Measurements from ENCODE around the gene PKD2L1.

PKD2L1 gene

DNA sequence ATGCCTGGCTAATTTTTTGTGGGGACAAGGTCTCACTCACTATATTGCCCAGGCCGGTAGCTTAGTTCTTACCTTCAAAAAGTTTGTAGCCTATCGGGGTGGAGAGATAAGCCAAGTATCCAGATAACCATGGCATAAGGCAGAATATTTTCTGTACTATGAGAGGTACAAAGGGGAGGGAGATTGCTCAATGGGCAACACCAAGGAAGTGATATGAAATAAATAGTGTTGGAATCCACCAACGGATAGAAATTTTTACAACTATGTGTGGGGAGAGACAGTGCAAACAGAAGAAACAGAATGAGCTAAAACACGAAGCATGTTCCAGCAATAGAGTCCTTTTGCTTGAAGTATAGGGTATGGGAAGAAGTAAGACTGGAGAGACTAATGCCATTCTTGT lies 25.1 kb upstream of the PKD2L1 start:
- no peak for DNase-seq

DNA sequence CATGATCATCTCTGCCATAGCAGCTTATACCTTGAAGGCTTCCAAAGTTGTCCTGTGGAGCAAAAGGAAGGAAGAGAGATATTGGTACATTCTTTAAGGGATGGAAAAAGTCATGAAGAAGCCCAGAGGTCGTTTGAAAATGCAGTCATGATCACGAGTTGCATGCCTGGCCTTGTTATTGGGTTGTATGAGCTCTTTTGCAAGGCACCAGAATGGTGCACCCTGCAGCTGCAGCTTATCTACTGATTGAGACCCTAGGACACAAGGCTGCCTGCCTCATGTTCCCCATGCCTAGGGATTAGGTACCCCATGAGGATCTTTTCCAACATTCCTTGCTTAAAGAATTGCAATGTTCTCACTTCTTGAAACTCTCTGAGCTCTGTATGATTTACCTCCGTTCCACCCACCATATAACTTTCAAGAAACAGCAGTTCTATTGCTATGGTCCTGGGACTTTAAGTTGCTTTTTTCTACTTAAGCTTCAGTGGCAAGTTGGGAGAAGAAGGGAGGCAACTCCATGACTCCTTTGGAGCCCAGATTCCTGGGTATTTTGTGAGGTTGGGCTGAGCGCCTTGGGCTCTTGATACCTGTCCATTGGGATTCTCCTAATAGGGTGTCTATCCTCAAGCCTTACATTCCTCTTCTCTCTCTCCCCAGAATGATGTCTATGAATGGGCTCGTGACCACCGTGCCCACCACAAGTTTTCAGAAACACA lies 23.9 kb upstream of the PKD2L1 start:
- no peak for DNase-seq

DNA sequence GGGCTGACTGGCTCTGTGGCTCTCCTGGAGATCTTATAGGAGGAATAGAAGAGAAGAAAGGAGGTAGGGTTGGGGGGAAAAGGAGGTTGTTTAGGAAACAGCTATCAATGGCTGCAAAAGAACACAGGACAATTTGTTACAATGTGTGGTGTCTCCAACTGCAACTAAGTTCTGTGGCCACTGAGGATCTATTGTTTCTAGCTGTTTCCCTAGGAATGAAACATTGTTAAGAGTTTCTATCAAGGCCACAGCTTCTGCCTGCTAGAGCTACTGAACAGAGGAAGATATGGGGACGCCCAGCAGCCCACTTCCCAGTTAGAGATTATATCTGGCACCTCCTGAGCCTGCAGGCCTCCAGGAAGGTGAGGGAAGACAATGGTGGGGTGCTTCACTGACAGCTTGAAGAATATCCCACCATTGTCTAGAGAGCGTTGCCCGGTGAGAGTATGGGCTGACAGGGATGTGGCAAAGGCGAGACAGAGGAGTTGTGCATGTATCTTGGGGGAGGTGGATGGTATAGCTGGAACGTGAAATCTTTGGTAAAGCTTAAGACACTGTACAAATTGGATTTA lies 21.0 kb upstream of the PKD2L1 start:
- DNase-seq: no peak

DNA sequence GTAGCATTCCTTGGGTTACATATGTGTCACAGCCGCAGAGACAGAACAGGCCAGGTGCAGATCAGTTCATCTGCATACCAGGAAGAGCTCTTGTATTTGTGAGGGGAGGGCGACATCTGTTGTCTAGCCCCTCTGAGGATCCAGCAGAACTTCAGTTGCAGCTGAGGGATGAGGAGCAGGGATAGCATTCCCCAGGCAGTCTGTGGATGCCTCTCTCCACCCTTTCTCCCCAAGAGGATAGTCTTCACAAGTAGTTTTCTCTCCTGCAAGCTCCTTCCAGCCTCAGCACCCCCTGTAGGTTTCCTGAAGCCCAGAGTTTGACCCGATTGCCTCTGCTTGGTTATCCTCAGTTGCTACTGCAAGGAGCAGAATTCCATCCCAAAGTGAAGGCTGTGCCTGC lies 19.6 kb upstream of the PKD2L1 start:
- DNase-seq: no peak

DNA sequence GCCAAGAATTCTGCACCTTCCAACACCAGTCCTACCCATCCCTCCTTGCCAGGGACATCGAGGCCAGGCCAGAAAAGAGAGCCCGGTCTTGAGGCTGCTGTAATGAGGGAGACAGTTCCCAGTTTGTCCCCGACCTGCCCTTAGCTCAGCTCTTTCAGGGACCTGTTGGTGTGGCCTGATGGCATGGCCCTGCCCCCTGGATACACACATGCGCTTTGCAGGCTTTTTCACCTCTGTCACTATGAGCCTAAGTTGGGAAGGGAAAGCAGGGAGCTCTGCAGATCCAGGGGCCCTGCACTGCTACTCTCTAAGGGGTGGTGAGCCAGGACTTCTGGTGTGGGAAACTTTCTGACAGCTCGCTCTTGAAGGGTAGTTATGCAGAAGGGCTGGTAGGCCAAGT lies 19.1 kb upstream of the PKD2L1 start:
- DNase-seq: no peak

DNA sequence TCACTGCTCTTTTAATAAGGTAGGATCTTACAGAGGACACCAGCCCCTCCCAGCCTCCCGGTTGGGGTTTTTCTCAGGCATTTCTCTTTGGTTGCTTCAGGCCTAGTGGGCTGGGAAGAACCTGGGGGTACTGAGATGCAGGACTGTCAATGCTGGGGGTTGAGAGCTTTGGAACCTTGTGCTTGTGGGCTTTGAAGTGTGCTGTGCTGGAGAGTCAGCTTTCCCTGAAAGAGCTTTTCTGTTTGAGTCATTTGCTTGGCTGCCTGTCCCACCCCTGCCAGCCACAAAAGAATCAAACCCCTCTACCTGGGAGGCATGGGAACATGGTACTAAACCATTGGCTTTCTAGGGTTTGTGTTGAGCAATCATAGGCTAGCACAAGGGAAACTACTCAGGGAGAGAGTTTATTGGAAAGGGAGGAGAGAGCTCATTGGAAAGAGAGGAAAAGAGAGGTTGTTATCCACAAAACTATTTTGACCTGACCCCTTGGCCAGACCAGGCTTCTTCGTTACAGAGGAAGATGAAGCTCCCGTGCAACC lies 18.4 kb upstream of the PKD2L1 start:
- no peak for DNase-seq

DNA sequence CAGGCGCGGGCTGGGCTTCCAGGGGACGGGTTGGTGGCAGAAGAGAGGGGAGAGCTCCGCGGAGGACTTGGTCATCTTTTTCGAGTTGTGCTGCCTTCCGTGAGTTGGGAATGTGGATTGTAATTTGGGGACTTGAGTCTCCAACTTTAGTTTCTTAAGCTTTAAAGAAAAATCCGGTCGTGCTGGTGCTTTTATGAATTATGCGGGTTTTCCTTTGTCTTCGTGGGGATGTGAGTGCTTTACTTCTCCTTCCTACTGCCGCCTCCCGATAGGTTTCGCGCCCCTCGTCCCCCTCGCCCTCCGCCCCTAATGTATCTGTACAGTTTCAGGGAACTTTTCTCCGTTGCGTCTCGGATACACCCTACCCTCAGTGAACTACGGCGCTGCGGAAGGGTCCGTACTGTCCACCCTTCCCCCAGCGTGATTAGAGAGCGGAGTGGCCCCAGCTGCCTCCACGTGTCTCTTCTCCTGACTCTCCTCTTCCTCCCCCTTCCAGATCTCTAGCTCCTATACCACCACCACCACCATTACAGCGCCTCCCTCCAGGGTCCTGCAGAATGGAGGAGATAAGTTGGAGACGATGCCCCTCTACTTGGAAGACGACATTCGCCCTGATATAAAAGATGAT lies 17.7 kb upstream of the PKD2L1 start:
- no peak for DNase-seq

DNA sequence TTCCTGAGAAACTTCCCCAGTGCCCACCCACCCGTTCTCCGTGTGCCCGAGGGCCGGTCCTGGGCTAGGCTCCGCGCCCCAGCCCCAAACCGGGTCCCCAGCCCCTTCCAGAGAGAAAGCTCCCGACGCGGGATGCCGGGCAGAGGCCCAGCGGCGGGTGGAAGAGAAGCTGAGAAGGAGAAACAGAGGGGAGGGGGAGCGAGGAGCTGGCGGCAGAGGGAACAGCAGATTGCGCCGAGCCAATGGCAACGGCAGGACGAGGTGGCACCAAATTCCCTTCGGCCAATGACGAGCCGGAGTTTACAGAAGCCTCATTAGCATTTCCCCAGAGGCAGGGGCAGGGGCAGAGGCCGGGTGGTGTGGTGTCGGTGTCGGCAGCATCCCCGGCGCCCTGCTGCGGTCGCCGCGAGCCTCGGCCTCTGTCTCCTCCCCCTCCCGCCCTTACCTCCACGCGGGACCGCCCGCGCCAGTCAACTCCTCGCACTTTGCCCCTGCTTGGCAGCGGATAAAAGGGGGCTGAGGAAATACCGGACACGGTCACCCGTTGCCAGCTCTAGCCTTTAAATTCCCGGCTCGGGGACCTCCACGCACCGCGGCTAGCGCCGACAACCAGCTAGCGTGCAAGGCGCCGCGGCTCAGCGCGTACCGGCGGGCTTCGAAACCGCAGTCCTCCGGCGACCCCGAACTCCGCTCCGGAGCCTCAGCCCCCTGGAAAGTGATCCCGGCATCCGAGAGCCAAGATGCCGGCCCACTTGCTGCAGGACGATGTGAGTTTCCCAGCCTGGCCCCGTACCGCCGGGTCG lies 16.9 kb upstream of the PKD2L1 start, which contains the start of gene SCD:
SCD (plus strand) TSS at position 469 of the 803 bp plus-strand sequence; CDS start at position 741, 272 bp downstream.
- DNase-seq: peak; percentile 90

DNA sequence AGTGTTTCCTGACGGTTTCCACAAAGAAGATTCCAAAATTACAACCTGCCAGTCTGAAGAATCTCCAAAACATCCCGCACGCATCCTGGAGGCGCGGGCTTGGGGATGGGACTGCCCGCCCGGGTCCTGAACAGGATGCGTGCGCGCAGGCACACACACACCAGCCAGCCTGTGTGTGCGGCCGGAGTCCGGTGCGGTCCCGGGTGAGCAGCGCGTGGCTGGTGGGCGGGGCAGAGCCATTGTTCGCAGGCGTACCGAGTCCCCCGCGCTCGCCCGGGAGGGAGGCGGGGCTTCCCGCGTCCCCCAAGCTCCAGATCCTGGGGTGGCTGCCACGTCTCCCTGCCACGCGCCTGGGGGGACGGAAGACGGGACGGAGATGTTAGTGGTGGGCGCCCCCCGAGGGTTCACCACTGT lies 16.3 kb upstream of the PKD2L1 start:
- DNase-seq: peak; percentile 83

DNA sequence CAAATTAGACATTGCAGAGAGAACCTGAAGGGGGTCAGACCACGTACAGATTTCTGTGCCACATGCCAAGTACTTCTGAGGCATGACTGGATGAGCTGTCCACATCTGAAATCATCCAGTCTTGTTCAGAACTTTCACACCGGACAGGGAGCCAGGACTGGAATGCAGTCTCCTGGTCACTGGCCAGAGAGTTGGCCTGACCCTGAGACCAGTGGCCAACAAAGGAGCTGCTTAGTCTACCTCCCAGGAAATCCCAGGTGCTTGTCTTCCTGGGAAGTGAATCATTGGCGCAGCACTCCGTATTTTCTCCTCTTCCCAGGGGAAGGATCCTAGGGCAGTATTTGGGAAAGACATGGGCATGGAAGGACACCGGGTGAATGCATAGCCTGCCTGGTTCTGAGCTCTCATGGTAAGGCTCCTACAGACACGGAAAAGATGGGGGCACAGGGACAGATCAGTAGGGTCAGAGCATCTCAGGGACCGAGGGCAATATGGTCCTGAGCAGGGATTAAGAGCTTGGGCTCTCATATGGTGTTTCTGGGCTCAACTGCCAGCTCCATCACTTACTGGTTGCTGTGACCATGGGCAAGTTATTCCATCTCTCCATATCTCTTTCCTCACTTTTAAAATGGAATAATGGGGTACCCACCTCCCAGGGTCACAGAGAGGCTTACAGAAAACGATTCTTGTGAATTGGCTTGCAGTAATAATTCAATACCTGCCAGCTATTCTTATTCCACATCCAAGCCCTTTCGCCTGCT lies 15.7 kb upstream of the PKD2L1 start:
- DNase-seq: no peak

DNA sequence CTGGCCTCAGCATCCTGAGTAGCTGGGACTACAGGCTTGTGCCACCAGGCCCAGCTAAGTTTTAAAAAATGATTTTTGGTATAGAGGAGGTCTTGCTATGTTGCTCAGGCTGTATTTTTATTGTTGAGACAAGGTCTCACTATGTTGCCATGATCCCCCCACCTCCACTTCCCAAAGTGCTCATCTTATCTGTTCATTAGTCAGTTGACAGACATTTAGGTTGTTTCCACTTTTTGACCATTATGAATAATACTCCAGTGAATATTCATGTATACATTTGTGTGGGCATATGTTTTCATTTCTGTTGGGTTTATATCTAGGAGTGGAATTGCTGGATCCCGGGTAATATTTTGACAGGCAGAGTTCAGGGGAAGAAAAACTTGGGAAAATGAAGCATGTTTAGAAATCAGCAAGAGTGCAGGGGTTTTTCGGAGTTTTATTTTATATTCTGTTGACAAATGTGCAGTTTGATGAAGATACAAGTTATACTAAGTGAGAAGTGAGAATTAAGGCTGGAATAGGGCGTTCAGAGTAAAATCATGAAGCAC lies 14.3 kb upstream of the PKD2L1 start:
- DNase-seq: no peak

DNA sequence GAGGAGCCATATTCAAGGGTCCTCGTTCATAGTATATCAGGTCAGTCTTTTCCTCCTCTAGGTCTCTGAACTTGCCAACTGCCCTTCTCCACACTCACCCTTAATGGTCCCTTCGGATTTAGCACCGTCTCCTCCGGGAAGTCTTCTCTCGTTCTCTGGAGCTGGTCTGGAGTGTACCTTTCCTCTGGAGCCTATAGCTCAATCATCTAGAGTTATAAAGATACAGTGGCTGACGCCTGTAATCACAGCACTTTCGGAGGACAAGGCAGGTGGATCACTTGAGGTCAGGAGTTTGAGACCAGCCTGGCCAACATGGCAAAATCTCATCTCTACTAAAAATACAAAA lies 12.6 kb upstream of the PKD2L1 start:
- DNase-seq: no peak

DNA sequence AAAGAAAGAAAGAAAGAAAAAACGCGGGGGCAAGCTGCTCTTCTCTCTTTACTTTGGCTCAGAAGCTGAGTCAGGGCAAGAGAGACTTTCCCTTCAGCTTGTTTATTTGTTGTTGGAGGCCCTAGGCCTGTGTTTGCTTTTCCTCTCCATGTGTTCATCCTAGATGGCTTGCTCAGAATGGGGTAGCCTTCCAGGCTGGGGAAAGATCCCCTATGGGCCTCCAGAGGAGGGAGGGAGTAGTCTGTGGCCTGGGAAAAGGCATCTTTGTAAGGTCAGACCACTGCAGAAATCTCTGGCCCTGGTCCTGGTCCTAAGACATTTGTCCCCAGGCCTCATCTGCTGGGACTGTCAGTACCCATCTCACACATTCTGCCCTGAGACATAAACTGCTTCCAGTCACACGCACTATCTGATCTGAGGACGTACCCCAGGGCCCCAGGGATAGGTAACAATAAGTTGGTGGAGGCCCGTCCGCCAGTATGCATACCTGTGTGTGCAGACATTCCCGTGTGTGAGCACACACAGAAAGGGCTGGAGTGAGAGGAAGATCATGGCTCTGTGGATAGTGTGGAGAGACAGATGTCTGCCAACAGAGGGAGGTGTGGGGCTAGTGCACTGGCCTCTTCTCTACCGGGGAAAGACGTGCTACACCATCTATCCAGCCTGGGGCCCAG lies 12.1 kb upstream of the PKD2L1 start:
- DNase-seq: peak; percentile 68

DNA sequence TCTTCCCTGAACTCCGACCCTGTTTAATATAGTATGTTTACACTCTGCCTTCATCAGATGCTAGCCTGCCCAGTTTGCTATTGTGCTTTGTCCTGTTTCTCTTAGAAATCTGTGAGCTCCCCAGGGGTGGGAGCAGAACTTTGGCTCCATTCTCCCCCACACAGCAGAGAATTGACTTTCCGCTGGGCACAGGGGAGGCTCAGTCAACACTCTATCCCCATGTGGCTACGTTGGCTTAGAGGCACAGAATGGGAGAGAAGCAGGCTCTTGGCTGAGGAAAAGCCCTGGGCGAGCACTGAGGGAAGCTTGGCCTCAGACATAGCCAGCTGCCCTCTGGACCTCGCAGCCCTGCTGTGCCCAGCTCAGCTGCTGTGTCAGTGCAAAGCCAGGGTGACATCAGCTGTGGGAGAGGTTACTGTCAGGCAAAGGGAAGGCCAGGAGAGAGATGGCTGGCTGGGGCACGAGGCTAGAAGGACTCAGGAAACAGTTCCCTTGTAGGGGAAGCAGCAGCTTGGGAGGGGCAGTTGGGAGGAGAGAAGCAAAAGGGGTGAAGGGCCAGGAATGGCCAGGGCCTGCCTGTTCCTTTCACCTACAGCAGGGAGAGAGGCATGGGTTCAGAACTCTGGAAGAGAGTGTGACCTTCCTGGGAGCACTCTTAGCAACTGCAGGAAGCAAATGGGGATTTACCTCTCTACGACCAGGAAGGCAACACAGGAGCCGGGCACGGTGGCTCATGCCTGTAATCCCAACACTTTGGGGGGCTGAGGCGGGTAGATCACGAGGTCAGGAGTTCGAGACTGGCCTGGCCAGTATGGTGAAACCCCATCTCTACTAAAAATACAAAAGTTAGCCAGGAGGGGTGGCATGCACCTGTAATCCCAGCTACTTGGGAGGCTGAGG lies 11.2 kb upstream of the PKD2L1 start:
- DNase-seq: no peak

DNA sequence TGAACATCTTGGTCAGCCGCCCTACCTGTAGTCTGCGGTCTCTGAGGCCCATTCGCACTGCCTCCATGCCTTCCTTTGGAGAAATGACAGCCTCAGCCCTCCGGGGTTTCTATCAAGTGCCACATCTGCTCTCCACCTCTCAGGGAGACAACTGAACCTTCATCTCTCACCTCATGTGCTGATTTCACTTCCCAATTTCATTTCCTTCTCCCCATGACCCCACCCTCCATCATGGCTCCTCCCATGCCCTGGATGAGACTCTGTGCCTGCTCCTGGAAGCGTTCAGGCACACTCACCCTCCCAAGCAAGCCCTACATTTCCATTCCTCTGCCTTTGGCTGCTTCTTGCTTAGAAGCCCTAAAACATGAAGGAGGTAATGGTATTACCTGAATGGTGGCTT lies 9.2 kb upstream of the PKD2L1 start:
- no peak for DNase-seq

DNA sequence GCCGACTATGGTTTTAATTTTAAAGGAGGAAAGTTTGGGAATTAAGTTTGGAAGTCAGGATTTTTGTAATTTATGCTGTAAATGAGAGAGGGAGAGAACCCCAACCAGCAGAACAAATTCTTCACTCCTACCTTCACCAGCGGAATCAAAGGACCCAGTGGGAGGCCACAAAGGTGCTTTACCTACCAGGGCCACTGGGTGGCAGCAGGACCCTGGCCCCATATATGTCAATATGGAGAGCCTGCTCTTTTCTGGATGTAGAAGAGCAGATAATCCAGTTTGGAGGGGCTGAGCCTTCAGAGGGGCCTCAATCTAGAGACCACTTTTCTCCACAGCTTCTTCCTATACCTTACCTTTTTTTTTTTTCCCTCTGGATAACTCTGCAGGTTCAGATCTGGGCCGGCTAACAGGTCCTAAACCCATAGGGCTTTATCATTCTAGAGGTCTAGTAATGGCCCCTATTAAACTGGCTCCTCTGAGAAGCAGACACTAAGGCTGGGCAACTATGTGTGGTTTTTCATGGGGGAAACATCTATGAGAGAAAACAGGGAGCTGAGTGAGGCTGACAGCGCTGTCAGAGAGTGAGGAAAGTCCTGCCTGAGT lies 8.5 kb upstream of the PKD2L1 start:
- DNase-seq: peak; percentile 91

DNA sequence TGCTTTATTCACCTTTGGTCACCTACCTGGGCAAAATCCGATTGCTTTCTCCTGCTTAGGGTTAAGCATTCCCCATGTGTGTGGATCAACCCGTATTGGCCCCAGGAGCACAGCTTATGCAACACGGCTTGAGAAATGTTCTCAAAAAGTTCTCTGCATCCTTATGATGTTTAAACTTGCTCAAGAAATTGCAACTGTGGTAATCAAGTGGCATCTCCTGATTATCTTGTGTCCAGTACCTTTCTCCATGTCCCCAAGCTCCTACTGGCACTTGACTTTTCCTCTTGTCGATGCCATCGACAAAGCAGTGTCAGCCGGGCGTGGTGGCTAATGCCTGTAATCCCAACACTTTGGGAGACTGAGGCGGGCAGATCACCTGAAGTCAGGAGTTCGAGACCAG lies 4.7 kb upstream of the PKD2L1 start:
- DNase-seq: no peak

DNA sequence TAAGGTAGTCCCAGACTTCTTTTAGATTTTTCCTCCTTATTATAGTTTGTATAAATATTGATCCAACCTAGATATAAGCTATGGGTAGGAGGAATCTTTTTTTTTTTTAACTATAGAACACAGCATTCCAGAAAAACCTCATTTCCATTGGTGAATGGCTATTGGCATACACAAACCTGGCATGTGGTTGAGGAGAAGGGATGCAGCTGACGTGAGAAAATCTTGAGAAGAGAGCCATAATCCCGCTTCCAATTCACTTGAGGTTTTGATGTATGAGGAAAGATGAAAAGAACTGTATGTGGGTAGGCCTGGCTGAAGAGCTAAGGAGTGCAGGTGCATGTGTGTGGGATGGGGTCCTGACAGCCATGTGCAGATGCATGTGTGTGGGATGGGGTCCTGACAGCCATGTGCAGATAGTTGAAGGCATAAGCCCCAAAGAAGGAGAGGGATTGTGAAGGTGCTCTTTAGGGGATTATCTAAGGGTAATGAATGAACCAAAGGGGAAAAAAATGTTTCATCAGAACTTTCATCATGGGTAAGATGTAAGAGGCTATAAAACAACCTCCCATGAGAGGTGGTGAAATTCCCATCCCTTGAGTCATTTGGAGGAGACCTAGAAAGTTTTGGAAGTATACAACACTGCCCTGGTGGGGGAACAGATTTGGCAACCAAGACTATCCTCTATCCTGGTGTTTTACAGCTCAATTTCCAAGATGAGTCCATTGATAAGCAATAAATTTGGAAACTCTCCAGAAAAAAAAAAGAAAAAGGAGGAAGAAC lies 3.8 kb upstream of the PKD2L1 start:
- no peak for DNase-seq

DNA sequence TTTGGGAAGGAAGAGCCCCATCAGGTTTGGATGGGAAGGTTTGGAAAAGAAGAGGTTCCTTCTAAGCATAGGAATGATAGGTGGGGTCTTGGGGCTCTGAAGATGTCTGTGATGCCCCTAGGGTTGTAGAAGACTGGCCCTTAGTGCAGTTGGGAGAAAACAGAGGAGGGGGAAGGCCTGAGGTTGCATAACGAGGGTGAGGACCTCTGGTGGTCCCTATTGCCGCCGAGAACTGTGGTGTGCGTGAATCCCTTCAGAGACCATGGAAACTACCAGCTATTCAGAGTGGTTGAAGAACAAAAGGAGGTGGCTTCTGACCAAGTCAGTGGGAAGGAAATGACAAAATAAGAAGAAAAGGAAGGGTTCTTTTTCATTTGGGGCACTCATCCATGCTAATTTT lies 3.1 kb upstream of the PKD2L1 start:
- DNase-seq: no peak

Measured in activated effector memory CD4-positive, alpha-beta T cell treated with anti-CD3 and anti-CD28 coated beads, Interleukin-2, amount 50 U/mL, for 16 hours (primary cell).